ENCODE results near the gene RTN4RL1.

The RTN4RL1 gene

DNA sequence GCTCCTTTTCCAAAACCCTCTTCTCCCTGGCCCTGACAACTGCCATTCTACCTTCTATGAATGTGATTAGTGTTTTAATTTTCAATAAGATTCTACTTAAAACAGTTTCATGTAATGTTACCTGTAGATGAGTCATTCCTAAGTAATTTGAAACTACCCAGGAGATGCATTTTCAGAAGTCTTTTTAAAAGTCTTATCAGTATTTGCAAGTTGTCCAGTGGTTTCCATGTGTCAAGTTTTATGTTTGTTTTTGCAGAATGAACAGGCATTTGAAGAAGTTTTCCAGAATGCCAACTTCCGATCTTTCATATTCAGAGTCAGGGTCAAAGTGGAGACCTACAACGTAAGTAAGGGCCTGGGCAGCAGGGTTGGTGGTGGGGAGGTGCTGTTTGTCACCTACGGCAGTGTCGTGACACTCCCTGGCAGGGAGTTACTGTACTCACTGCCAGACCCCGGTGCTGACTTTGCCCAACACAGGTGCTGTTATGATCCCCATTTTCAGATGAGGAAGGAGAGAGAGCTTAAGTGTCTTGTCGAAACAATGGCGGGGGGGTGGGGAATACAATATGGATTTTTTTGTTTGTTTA lies 130.3 kb downstream of the RTN4RL1 start (continued):
- no peak for TF ChIP-seq ZNF624 (tag by site-specific recombination; IDR thresholded peaks at IDR 0.05)
- TF ChIP-seq ZNF707 (tag by site-specific recombination; IDR thresholded peaks at IDR 0.05): no peak
- TF ChIP-seq, protein P1, sequence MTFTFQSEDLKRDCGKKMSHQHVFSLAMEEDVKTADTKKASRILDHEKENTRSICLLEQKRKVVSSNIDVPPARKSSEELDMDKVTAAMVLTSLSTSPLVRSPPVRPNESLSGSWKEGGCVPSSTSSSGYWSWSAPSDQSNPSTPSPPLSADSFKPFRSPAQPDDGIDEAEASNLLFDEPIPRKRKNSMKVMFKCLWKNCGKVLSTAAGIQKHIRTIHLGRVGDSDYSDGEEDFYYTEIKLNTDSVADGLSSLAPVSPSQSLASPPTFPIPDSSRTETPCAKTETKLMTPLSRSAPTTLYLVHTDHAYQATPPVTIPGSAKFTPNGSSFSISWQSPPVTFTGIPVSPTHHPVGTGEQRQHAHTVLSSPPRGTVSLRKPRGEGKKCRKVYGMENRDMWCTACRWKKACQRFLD (tag by site-specific recombination; IDR thresholded peaks at IDR 0.05): no peak
- no peak for TF ChIP-seq ZNF404 (tag by site-specific recombination; IDR thresholded peaks at IDR 0.05)

DNA sequence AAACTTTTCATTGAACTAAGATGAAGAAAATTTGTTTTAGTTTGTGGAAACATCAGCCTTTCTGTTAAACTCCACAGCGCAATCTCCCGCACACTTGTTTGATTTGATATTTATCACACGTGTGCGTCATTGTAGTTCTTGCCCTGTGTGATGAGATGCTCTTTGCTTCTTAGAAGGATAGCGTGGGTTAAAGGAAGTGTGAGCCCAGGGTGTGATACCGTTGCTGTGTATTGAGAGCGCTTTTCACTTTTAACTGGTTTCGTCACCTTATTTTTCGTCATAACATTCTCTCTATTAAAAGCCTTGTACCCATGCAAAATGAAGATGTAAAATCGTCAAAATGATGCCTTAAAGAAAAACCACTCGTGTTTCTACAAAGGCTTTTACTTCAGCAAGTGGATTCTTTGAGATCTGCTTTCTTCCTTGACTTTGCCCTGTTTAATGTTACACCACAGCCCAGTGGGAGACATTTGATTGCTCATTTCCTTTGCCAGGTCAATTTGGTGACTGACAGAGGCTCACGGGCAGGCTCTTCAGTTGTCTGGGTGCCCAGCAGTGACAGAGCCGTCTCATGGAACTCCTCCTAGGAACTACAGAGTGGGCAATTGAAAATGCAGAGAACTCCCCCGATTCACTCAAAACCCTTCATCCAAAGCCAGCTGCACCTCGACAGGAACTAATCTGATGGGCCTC lies 134.2 kb downstream of the RTN4RL1 start:
- no peak overlapping the region for H3K4me3 ChIP-seq (ENCODE audit: low read depth, low read length)
- no peaks in the 10 kb centered on the region for H3K9me3 ChIP-seq (ENCODE audit: control insufficient read depth, insufficient read depth, low read depth, low read length)
- H3K4me1 ChIP-seq (ENCODE audit: control insufficient read depth, insufficient read depth, low read length): no peaks in the 10 kb centered on the region
- ChIA-PET POLR2A (no interaction called here), CTCF (interaction anchor here (0.7 kb wide), 2 partner anchors 129 to 212 kb away, joined by 3 read pairs; no protein-coding TSS in a partner anchor)
- H3K27ac ChIP-seq (ENCODE audit: extremely low read depth, low read depth, low read length): no peak overlapping the region
- H3K36me3 ChIP-seq (ENCODE audit: control insufficient read depth in 2 of 2, insufficient read depth in 1 of 2, low read length in 2 of 2): peaks cover 70 to 91% of the 10 kb centered on the region in 2 experiments
- TF ChIP-seq GLI2 (tag by site-specific recombination; IDR thresholded peaks at IDR 0.05; ENCODE audit: borderline replicate concordance, low read depth): no peak
- TF ChIP-seq ZNF184 (tag by site-specific recombination; IDR thresholded peaks at IDR 0.05): no peak
- TF ChIP-seq ZNF768 (tag by site-specific recombination; IDR thresholded peaks at IDR 0.05): no peak
- no peak for TF ChIP-seq ZNF664 (tag by site-specific recombination; IDR thresholded peaks at IDR 0.05)
- 0 out of 2 replicates have a peak, but pooled peaks have one; percentile 11 for TF ChIP-seq FEZF1 (tag by site-specific recombination; IDR thresholded peaks at IDR 0.05)
- TF ChIP-seq ZNF132 (tag by site-specific recombination; IDR thresholded peaks at IDR 0.05; ENCODE audit: borderline replicate concordance): no peak
- TF ChIP-seq PRDM1 (tag by site-specific recombination; IDR thresholded peaks at IDR 0.05): 0 out of 2 replicates have a peak, but pooled peaks have one; percentile 14
- TF ChIP-seq ZNF266 (tag by site-specific recombination; IDR thresholded peaks at IDR 0.05; ENCODE audit: low read depth): no peak

DNA sequence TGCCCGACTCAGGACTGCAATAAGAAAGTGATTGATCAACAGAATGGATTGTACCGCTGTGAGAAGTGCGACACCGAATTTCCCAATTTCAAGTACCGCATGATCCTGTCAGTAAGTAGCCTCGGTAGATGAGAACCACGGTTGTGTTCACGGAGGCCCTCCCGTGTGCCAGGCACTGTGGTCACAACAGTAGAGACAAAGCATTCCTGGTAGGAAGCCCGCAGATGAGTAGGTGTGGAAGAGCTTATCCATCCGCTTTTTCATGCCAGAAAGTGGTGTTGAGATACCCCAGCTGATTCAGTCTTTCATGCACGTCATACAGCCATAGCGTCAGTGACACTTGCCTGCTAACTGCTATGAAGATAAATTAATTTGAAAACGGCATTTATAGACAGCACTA lies 136.4 kb downstream of the RTN4RL1 start:
- H3K9me3 ChIP-seq (ENCODE audit: control insufficient read depth, insufficient read depth, low read depth, low read length): no peaks in the 10 kb centered on the region
- no peak overlapping the region for H3K4me3 ChIP-seq (ENCODE audit: low read depth, low read length)
- no peaks in the 10 kb centered on the region for H3K4me1 ChIP-seq (ENCODE audit: control insufficient read depth, insufficient read depth, low read length)
- ChIA-PET POLR2A (no interaction called here), CTCF (interaction anchor here (0.6 kb wide), 2 partner anchors 18 to 168 kb away, joined by 3 to 4 read pairs; no protein-coding TSS in a partner anchor)
- no peak overlapping the region for H3K27ac ChIP-seq (ENCODE audit: extremely low read depth, low read depth, low read length)
- H3K36me3 ChIP-seq (ENCODE audit: control insufficient read depth in 2 of 2, insufficient read depth in 1 of 2, low read length in 2 of 2): peaks cover 69 to 97% of the 10 kb centered on the region in 2 experiments
- TF ChIP-seq, protein P2, sequence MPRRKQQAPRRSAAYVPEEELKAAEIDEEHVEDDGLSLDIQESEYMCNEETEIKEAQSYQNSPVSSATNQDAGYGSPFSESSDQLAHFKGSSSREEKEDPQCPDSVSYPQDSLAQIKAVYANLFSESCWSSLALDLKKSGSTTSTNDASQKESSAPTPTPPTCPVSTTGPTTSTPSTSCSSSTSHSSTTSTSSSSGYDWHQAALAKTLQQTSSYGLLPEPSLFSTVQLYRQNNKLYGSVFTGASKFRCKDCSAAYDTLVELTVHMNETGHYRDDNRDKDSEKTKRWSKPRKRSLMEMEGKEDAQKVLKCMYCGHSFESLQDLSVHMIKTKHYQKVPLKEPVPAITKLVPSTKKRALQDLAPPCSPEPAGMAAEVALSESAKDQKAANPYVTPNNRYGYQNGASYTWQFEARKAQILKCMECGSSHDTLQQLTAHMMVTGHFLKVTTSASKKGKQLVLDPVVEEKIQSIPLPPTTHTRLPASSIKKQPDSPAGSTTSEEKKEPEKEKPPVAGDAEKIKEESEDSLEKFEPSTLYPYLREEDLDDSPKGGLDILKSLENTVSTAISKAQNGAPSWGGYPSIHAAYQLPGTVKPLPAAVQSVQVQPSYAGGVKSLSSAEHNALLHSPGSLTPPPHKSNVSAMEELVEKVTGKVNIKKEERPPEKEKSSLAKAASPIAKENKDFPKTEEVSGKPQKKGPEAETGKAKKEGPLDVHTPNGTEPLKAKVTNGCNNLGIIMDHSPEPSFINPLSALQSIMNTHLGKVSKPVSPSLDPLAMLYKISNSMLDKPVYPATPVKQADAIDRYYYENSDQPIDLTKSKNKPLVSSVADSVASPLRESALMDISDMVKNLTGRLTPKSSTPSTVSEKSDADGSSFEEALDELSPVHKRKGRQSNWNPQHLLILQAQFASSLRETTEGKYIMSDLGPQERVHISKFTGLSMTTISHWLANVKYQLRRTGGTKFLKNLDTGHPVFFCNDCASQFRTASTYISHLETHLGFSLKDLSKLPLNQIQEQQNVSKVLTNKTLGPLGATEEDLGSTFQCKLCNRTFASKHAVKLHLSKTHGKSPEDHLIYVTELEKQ (tag by site-specific recombination; IDR thresholded peaks at IDR 0.05; ENCODE audit: borderline replicate concordance): no peak
- TF ChIP-seq ZNF169 (tag by site-specific recombination; IDR thresholded peaks at IDR 0.05): no peak
- no peak for TF ChIP-seq ZNF433 (tag by site-specific recombination; IDR thresholded peaks at IDR 0.05; ENCODE audit: low read depth)
- TF ChIP-seq, protein P3, sequence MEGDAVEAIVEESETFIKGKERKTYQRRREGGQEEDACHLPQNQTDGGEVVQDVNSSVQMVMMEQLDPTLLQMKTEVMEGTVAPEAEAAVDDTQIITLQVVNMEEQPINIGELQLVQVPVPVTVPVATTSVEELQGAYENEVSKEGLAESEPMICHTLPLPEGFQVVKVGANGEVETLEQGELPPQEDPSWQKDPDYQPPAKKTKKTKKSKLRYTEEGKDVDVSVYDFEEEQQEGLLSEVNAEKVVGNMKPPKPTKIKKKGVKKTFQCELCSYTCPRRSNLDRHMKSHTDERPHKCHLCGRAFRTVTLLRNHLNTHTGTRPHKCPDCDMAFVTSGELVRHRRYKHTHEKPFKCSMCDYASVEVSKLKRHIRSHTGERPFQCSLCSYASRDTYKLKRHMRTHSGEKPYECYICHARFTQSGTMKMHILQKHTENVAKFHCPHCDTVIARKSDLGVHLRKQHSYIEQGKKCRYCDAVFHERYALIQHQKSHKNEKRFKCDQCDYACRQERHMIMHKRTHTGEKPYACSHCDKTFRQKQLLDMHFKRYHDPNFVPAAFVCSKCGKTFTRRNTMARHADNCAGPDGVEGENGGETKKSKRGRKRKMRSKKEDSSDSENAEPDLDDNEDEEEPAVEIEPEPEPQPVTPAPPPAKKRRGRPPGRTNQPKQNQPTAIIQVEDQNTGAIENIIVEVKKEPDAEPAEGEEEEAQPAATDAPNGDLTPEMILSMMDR (tag by site-specific recombination; IDR thresholded peaks at IDR 0.05): no peak
- TF ChIP-seq OSR2 (tag by site-specific recombination; IDR thresholded peaks at IDR 0.05): no peak
- no peak for TF ChIP-seq ZFHX2 (tag by site-specific recombination; conservative IDR thresholded peaks at IDR 0.05)
- TF ChIP-seq ZNF664 (tag by site-specific recombination; IDR thresholded peaks at IDR 0.05): no peak
- TF ChIP-seq, protein P4, sequence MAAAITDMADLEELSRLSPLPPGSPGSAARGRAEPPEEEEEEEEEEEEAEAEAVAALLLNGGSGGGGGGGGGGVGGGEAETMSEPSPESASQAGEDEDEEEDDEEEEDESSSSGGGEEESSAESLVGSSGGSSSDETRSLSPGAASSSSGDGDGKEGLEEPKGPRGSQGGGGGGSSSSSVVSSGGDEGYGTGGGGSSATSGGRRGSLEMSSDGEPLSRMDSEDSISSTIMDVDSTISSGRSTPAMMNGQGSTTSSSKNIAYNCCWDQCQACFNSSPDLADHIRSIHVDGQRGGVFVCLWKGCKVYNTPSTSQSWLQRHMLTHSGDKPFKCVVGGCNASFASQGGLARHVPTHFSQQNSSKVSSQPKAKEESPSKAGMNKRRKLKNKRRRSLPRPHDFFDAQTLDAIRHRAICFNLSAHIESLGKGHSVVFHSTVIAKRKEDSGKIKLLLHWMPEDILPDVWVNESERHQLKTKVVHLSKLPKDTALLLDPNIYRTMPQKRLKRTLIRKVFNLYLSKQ (tag by site-specific recombination; IDR thresholded peaks at IDR 0.05; ENCODE audit: borderline replicate concordance): no peak
- no peak for TF ChIP-seq ZFP69B (tag by site-specific recombination; IDR thresholded peaks at IDR 0.05)
- no peak for TF ChIP-seq ZNF654 (tag by site-specific recombination; IDR thresholded peaks at IDR 0.05; ENCODE audit: low read depth)
- TF ChIP-seq, protein P5, sequence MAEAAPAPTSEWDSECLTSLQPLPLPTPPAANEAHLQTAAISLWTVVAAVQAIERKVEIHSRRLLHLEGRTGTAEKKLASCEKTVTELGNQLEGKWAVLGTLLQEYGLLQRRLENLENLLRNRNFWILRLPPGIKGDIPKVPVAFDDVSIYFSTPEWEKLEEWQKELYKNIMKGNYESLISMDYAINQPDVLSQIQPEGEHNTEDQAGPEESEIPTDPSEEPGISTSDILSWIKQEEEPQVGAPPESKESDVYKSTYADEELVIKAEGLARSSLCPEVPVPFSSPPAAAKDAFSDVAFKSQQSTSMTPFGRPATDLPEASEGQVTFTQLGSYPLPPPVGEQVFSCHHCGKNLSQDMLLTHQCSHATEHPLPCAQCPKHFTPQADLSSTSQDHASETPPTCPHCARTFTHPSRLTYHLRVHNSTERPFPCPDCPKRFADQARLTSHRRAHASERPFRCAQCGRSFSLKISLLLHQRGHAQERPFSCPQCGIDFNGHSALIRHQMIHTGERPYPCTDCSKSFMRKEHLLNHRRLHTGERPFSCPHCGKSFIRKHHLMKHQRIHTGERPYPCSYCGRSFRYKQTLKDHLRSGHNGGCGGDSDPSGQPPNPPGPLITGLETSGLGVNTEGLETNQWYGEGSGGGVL (tag by site-specific recombination; IDR thresholded peaks at IDR 0.05): no peak
- no peak for TF ChIP-seq ZBTB7A (tag by site-specific recombination; IDR thresholded peaks at IDR 0.05; ENCODE audit: low read depth)

Data from HEK293 (cell line).